GM19438 (cell line): Measurements from ENCODE around the gene WASHC2C.
"Not testable (repeated sequence)": the region's sequence is repeated elsewhere in the genome, so short reads cannot be mapped to it uniquely, and the experiment has no call there.

Experiments used
- ATAC-seq: cut with Tn5 transposase; IDR thresholded peaks from one replicate; pipeline ENCODE4 v1.9.1; 2021; ENCODE audit warnings: low read depth; ENCODE audit not compliant: unreplicated experiment

The WASHC2C gene

GRCh38 chr10:45820107-45820830 lies 93.2 kb downstream of the WASHC2C start:
- not testable (repeated sequence) for ATAC-seq

GRCh38 chr10:45822918-45823317 lies 95.9 kb downstream of the WASHC2C start:
- ATAC-seq: not testable (repeated sequence)
